ENCODE data around the gene PDZD4. TPM values are rescaled to one million over a fixed set of nuclear protein-coding genes. Genes with fewer than 3 reads are reported as not detected.

Gene PDZD4
- total RNA-seq, 3 donors from 2014 or later (not counting 1 experiment from before 2014, with no cell fraction given): 101 to 177 (median 157) TPM

DNA sequence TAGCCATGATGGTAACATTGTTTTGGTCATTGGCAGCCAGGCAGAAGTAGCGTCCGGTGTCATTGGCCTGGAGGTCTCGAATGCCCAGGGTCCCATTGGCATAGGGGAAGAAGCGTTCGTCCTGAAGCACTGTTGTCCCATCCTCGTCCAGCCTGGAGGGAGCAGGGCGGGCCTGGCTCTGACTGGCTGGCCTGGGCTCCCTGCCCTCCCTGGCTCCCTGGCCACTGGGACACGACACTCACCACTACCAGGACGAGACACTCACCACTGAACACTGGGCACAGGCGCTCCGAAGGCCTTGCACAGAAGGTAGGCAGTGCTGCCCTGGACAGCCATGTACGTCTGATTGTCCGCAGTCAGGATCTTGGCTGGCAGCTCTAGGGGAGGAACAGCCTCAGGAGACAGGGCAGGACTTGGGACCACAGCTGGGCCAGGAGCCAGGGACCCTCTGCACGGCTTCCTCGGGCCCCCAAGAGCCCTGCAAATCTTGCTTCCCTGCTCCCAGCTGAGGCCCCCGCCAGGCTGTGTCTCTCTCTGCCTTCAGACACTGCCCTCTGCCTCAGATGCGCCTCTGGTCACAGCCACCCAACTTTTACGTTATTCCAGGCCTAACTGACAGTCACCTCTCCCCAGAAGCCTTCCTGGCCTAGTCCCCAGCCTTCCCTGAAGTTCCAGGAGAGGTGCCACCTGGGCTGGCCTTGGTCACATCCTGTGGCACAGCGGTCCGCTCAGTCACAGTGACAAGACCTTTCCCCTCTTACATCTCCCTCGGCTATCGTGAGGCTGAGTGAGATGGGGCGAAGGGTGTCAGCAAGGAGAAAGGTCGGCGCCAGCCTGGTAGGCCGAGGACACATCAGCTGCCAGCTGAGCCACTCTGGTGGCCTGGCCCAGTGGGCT, 38.5 kb upstream of the PDZD4 start:
- Histone ChIP-seq H3K9me3 (ENCODE audit: control insufficient read depth, insufficient read depth, low read length) (no peaks in the 10 kb centered on the region), H3K27ac (ENCODE audit: low read length) (no peak overlapping the region), H3K27me3 (ENCODE audit: control insufficient read depth, insufficient read depth, low read length) (no peaks in the 10 kb centered on the region), H3K4me3 (ENCODE audit: low read length) (no peak overlapping the region), H3K4me1 (ENCODE audit: control insufficient read depth, insufficient read depth, low read length) (no peaks in the 10 kb centered on the region), H3K36me3 (ENCODE audit: control insufficient read depth, insufficient read depth, low read length) (no peaks in the 10 kb centered on the region)
- Mint-ChIP-seq H3K4me1 (no peaks in the 10 kb centered on the region), H3K9me3 (no peaks in the 10 kb centered on the region), H3K27ac (no peak overlapping the region), H3K36me3 (no peaks in the 10 kb centered on the region), H3K4me3 (no peak overlapping the region), H3K27me3 (ENCODE audit: low read depth in 2 of 2) (peaks cover 5 to 19% of the 10 kb centered on the region in 2 donors)
- WGBS (ENCODE audit: insufficient coverage): 93% methylated on average over 26 of the region's 26 CpGs
- DNase-seq: no peak
- TF ChIP-seq, protein P1, sequence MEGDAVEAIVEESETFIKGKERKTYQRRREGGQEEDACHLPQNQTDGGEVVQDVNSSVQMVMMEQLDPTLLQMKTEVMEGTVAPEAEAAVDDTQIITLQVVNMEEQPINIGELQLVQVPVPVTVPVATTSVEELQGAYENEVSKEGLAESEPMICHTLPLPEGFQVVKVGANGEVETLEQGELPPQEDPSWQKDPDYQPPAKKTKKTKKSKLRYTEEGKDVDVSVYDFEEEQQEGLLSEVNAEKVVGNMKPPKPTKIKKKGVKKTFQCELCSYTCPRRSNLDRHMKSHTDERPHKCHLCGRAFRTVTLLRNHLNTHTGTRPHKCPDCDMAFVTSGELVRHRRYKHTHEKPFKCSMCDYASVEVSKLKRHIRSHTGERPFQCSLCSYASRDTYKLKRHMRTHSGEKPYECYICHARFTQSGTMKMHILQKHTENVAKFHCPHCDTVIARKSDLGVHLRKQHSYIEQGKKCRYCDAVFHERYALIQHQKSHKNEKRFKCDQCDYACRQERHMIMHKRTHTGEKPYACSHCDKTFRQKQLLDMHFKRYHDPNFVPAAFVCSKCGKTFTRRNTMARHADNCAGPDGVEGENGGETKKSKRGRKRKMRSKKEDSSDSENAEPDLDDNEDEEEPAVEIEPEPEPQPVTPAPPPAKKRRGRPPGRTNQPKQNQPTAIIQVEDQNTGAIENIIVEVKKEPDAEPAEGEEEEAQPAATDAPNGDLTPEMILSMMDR (IDR thresholded peaks at IDR 0.05): no peak
- intact Hi-C loops (cut with micrococcal nuclease): no loop called here
- no peak for ATAC-seq

DNA sequence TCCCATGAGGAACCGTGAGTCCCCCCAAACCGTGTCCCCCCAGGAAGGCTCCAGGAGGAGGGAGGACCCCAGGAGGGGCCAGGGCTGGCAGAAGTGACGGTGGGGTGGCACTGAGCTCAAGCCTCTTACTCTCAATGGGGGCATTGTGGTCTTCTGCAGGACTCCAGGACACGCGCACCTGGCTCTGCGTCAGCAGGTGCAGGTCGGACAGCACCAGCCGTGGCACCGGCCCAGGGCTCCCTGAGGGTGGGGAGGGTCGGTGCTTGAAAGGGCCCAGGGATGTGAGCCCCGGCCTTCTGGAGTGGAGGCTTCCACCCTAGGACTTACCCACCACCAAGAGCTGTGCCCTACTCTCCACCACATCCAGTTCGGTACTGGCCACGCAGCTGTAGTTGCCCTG, 37.3 kb upstream of the PDZD4 start:
- ATAC-seq (no peak), DNase-seq (no peak)
- no peak overlapping the region for H3K4me3 Mint-ChIP-seq
- H3K27ac Mint-ChIP-seq: no peak overlapping the region
- TF ChIP-seq, protein P1 (IDR thresholded peaks at IDR 0.05): no peak
- Histone ChIP-seq H3K27ac (ENCODE audit: low read length) (no peak overlapping the region), H3K27me3 (ENCODE audit: control insufficient read depth, insufficient read depth, low read length) (no peaks in the 10 kb centered on the region), H3K4me1 (ENCODE audit: control insufficient read depth, insufficient read depth, low read length) (no peaks in the 10 kb centered on the region), H3K4me3 (ENCODE audit: low read length) (no peak overlapping the region), H3K36me3 (ENCODE audit: control insufficient read depth, insufficient read depth, low read length) (no peaks in the 10 kb centered on the region), H3K9me3 (ENCODE audit: control insufficient read depth, insufficient read depth, low read length) (no peaks in the 10 kb centered on the region)
- intact Hi-C loops (cut with micrococcal nuclease): no loop called here
- 83% methylated on average over 7 of the region's 13 CpGs for WGBS (ENCODE audit: insufficient coverage)
- no peaks in the 10 kb centered on the region for H3K4me1 Mint-ChIP-seq
- H3K36me3 Mint-ChIP-seq: no peaks in the 10 kb centered on the region
- H3K9me3 Mint-ChIP-seq: no peaks in the 10 kb centered on the region
- peaks cover 5 to 13% of the 10 kb centered on the region in 2 donors for H3K27me3 Mint-ChIP-seq (ENCODE audit: low read depth in 2 of 2)

GRCh38 chrX:153867139-153867538, 36.8 kb upstream of the PDZD4 start:
- TF ChIP-seq, protein P1 (IDR thresholded peaks at IDR 0.05): no peak

More at GRCh38 chrX:153867139-153867538, 36.8 kb upstream of the PDZD4 start:
- WGBS (ENCODE audit: insufficient coverage): 81% methylated on average over 8 of the region's 9 CpGs
- Mint-ChIP-seq H3K27ac (no peak overlapping the region), H3K9me3 (no peaks in the 10 kb centered on the region), H3K27me3 (ENCODE audit: low read depth in 2 of 2) (peaks cover 0 to 8% of the 10 kb centered on the region in 2 donors), H3K4me3 (no peak overlapping the region), H3K4me1 (no peaks in the 10 kb centered on the region), H3K36me3 (no peaks in the 10 kb centered on the region)
- no peaks in the 10 kb centered on the region for H3K27me3 ChIP-seq (ENCODE audit: control insufficient read depth, insufficient read depth, low read length)
- H3K27ac ChIP-seq (ENCODE audit: low read length): no peak overlapping the region
- H3K4me3 ChIP-seq (ENCODE audit: low read length): no peak overlapping the region
- no peaks in the 10 kb centered on the region for H3K36me3 ChIP-seq (ENCODE audit: control insufficient read depth, insufficient read depth, low read length)
- no peaks in the 10 kb centered on the region for H3K4me1 ChIP-seq (ENCODE audit: control insufficient read depth, insufficient read depth, low read length)
- ATAC-seq: no peak
- H3K9me3 ChIP-seq (ENCODE audit: control insufficient read depth, insufficient read depth, low read length): no peaks in the 10 kb centered on the region
- intact Hi-C loops (cut with micrococcal nuclease): no loop called here
- DNase-seq: no peak
